ENCODE results near the gene PARVA.

- TF ChIP-seq BACH2 (CRISPR knock-in tag; IDR thresholded peaks at IDR 0.05; ENCODE audit: borderline replicate concordance) (no peak), PATZ1 (CRISPR knock-in tag; IDR thresholded peaks at IDR 0.05; ENCODE audit: borderline replicate concordance) (no peak), ZFP3 (CRISPR knock-in tag; IDR thresholded peaks at IDR 0.05) (no peak), ISL1 (CRISPR knock-in tag; IDR thresholded peaks at IDR 0.05) (no peak), ARNTL (CRISPR knock-in tag; IDR thresholded peaks at IDR 0.05; ENCODE audit: borderline replicate concordance, low read depth) (no peak), RARB (CRISPR knock-in tag; IDR thresholded peaks at IDR 0.05) (no peak), TOX (CRISPR knock-in tag; IDR thresholded peaks at IDR 0.05; ENCODE audit: borderline replicate concordance) (no peak), GLIS3 (CRISPR knock-in tag; IDR thresholded peaks at IDR 0.05) (no peak), ZFP30 (CRISPR knock-in tag; IDR thresholded peaks at IDR 0.05) (no peak), PPARA (CRISPR knock-in tag; IDR thresholded peaks at IDR 0.05; ENCODE audit: borderline replicate concordance) (no peak), SNAI2 (CRISPR knock-in tag; IDR thresholded peaks at IDR 0.05) (no peak)
These were observed 39.2 kb downstream of the PARVA start for GRCh38 chr11:12416552-12416951.
